Kidney (tissue), 14 donors: Measurements from ENCODE around the gene CPSF7. TPM values are rescaled to one million over a fixed set of nuclear protein-coding genes. Genes with fewer than 3 reads are reported as not detected.

Experiments used
- DNase-seq, 5 donors: peaks; one replicate each; pipeline ENCODE4 v3.0.0-alpha.2; 2013 to 2020
- FAIRE-seq: peaks from 2 replicates; lab custom pipeline; 2012; peaks lifted over from hg19 to GRCh38; lab: Jason Lieb, UNC
- H3K27ac ChIP-seq, 2 donors: one replicate each; pipeline ENCODE4 v1.7.0; 2013; ENCODE audit warnings: low read depth in 2 of 2, low read length in 2 of 2, inconsistent platforms in 1 of 2
- H3K27me3 ChIP-seq: one replicate; pipeline ENCODE4 v1.7.1; 2013; ENCODE audit warnings: low read length, inconsistent platforms; ENCODE audit not compliant: control insufficient read depth, insufficient read depth
- H3K36me3 ChIP-seq, 3 donors: one replicate each; pipeline versions ENCODE4 v1.7.0 to v1.7.1; 2013; ENCODE audit warnings: low read length in 3 of 3, control low read depth in 1 of 3, inconsistent platforms in 1 of 3; ENCODE audit not compliant: insufficient read depth in 3 of 3, control insufficient read depth in 2 of 3
- H3K4me1 ChIP-seq, 3 donors: one replicate each; pipeline versions ENCODE4 v1.7.0 to v1.7.1; 2013; ENCODE audit warnings: low read length in 3 of 3, inconsistent platforms in 1 of 3, low read depth in 1 of 3; ENCODE audit not compliant: control insufficient read depth in 2 of 3, insufficient read depth in 2 of 3
- H3K4me3 ChIP-seq, 3 donors: one replicate each; pipeline versions ENCODE4 v1.7.0 to v1.8.1; 2013; ENCODE audit warnings: low read length in 3 of 3, control low read depth in 1 of 3, inconsistent platforms in 1 of 3
- H3K9ac ChIP-seq, 3 donors: one replicate each; pipeline versions ENCODE4 v1.7.0 to v1.7.1; 2013; ENCODE audit warnings: low read length in 3 of 3, control low read depth in 1 of 3, inconsistent platforms in 1 of 3
- H3K9me3 ChIP-seq, 3 donors: one replicate each; pipeline versions ENCODE4 v1.7.0 to v1.7.1; 2013; ENCODE audit warnings: low read length in 3 of 3, control low read depth in 1 of 3, inconsistent platforms in 1 of 3; ENCODE audit not compliant: control insufficient read depth in 2 of 3, insufficient read depth in 1 of 3
- CTCF ChIP-seq: IDR thresholded peaks from 3 replicates; pipeline ENCODE4 v1.5.1; 2012; ENCODE audit warnings: mild to moderate bottlenecking, moderate library complexity, borderline replicate concordance; ENCODE audit not compliant: insufficient read depth; ENCODE audit errors: extremely low read depth
- intact Hi-C: fragments of 100-400 bp; cut with DNase I; formaldehyde crosslinking; loops from one replicate; pipeline ENCODE4 v1.11.1; 2022
- polyA plus RNA-seq: library from polyadenylated mRNA; stranded (reverse); fragments of 350-450 nt; fragmentation: Illumina TruSeq; extraction: RNeasy Lipid Tissue Mini Kit (QIAGEN cat#74804); gene quantifications from one replicate; pipeline ENCODE4 v1.2.3, GENCODE V29; 2014; ENCODE audit warnings: low read depth, low replicate concordance; ENCODE audit not compliant: insufficient read depth
- total RNA-seq: library from RNA; stranded (reverse); fragmentation: NEBNext Ultra II Directional; extraction: Animal tissue kit (Norgen Biotek cat#: 25700); gene quantifications from one replicate; pipeline ENCODE4 v1.2.1, GENCODE V29; 2021
- donor health status: control.
- donor health status: control.
- donor health status: control.
- donor health status: control.
- donor health status: control.
- donor health status: DM: yes; HTN: yes; CAD: no.
- donor health status: Normal renal cell carcinoma (clear cell type).

Gene CPSF7
- total and polyA plus RNA-seq, 2 donors from 2014 or later: 28.4 to 94.5 TPM

GRCh38 chr11:61361741-61362541 is 67.8 kb downstream of the CPSF7 start, which contains the start of the genes CYB561A3 and TMEM138:
Gene CYB561A3 (minus strand): TSS chr11:61361882. CDS start chr11:61356713, 5,169 bp downstream.
Gene TMEM138 (plus strand): TSS chr11:61362374. CDS start chr11:61364391, 2,017 bp downstream.
- no peak for FAIRE-seq
- Histone ChIP-seq H3K9me3 (no peaks in the 10 kb centered on the region), H3K27ac (peak within 1 kb of the TSS; percentile 97 to 99), H3K27me3 (no peaks in the 10 kb centered on the region), H3K9ac (peak within 1 kb of the TSS; percentile 82 to 99 (median 91)), H3K4me1 (peaks cover 0 to 14% (median 4%) of the 10 kb centered on the region in 3 donors), H3K36me3 (peaks cover 5 to 21% (median 9%) of the 10 kb centered on the region in 3 donors), H3K4me3 (peak within 1 kb of the TSS; percentile 85 to 96 (median 94))
- TF ChIP-seq CTCF: no peak
- peak; percentile 95 to 98 (median 97) for DNase-seq
- intact Hi-C loops: no loop called here

GRCh38 chr11:61361237-61361740 is 68.5 kb downstream of the CPSF7 start:
- intact Hi-C loops: no loop called here
- Histone ChIP-seq H3K4me1 (peaks cover 0 to 12% (median 0%) of the 10 kb centered on the region in 3 donors), H3K9ac (peak overlapping the region; percentile 51 to 99 (median 82)), H3K4me3 (peak overlapping the region; percentile 85 to 96 (median 94)), H3K36me3 (peaks cover 3 to 16% (median 6%) of the 10 kb centered on the region in 3 donors), H3K27ac (peak overlapping the region; percentile 97 to 99), H3K27me3 (no peaks in the 10 kb centered on the region), H3K9me3 (no peaks in the 10 kb centered on the region)
- no peak for FAIRE-seq
- no peak for TF ChIP-seq CTCF
- peak in 2 of 5 donors; percentile 9 for DNase-seq

GRCh38 chr11:61359516-61359915 is 70.3 kb downstream of the CPSF7 start:
- no peak overlapping the region for H3K27ac ChIP-seq
- FAIRE-seq: no peak
- H3K4me1 ChIP-seq: peaks cover 0 to 12% (median 0%) of the 10 kb centered on the region in 3 donors
- no peak overlapping the region for H3K9ac ChIP-seq
- H3K4me3 ChIP-seq: no peak overlapping the region
- no peak for TF ChIP-seq CTCF
- peaks cover 0 to 9% (median 3%) of the 10 kb centered on the region in 3 donors for H3K36me3 ChIP-seq
- no peaks in the 10 kb centered on the region for H3K27me3 ChIP-seq
- DNase-seq: no peak
- H3K9me3 ChIP-seq: no peaks in the 10 kb centered on the region
- intact Hi-C loops: no loop called here
